Mucosa of stomach (tissue), 1 donor: ENCODE data around the gene LCN9.
"Not testable (repeated sequence)": the region's sequence is repeated elsewhere in the genome, so short reads cannot be mapped to it uniquely, and the experiment has no call there.

ENCODE experiments used
- H3K27me3 ChIP-seq: one replicate; pipeline ENCODE4 v1.7.0; 2013; ENCODE audit warnings: mild to moderate bottlenecking, low read length; ENCODE audit not compliant: control insufficient read depth, insufficient read depth
- H3K36me3 ChIP-seq: one replicate; pipeline ENCODE4 v1.7.0; 2013; ENCODE audit warnings: low read length; ENCODE audit not compliant: control insufficient read depth, insufficient read depth
- H3K4me1 ChIP-seq: one replicate; pipeline ENCODE4 v1.7.0; 2013; ENCODE audit warnings: mild to moderate bottlenecking, low read length; ENCODE audit not compliant: control insufficient read depth, insufficient read depth
- H3K4me3 ChIP-seq: one replicate; pipeline ENCODE4 v1.7.0; 2013; ENCODE audit warnings: low read length
- H3K9ac ChIP-seq: one replicate; pipeline ENCODE4 v1.7.0; 2013; ENCODE audit warnings: mild to moderate bottlenecking, low read length, moderate library complexity
- H3K9me3 ChIP-seq: one replicate; pipeline ENCODE4 v1.7.0; 2013; ENCODE audit warnings: mild to moderate bottlenecking, low read length, moderate library complexity; ENCODE audit not compliant: control insufficient read depth
- donor health status: Pancreatic carcinoma.

The LCN9 gene

DNA sequence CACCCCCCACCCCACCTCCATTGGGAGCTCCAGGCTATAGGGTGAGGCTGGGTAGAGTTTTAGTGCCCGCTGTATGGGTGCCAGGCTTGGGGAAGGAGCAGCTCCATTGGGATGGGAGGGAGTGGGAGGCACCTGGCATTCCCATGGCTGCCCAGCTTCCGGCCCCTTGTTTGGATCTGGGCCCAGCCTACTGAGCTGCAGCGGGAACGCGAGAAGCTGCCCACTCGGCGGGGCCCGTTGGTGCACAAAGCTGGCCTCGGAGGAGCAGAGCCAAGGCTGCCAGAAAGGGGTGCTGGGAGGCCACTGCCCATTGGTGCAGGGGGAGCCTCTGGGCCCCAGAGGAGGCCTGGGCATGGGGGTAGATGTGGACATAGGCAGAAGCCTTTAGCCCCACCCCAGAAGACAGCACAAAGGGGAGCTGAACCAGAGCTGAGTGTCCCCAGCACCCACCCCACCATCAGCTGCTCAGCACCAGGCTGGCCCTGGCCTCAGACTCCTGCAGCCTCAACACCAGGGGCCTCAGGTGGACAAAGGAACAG, 4.4 kb downstream of the LCN9 start:
- Histone ChIP-seq H3K9ac (no peak overlapping the region), H3K4me1 (no peaks in the 10 kb centered on the region), H3K36me3 (no peaks in the 10 kb centered on the region), H3K9me3 (no peaks in the 10 kb centered on the region), H3K27me3 (no peaks in the 10 kb centered on the region), H3K4me3 (no peak overlapping the region)

DNA sequence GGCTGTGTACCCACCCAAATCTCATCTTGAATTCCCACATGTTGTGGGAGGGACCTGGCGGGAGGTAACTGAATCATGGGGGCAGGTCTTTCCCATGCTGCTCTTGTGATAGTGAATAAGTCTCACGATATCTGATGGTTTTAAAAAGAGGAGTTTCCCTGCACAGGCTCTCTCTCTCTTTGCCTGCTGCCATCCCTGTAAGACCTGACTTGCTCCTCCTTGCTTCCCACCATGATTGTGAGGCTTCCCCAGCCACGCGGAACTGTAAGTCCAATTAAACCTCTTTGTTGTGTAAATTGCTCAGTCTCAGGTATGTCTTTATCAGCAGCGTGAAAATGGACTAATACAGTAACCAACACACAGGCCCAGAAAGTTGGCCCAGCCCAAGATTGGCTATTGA, 5.9 kb downstream of the LCN9 start:
- not testable (repeated sequence) for H3K9ac ChIP-seq, H3K9me3 ChIP-seq, H3K27me3 ChIP-seq, H3K36me3 ChIP-seq, H3K4me3 ChIP-seq, H3K4me1 ChIP-seq

DNA sequence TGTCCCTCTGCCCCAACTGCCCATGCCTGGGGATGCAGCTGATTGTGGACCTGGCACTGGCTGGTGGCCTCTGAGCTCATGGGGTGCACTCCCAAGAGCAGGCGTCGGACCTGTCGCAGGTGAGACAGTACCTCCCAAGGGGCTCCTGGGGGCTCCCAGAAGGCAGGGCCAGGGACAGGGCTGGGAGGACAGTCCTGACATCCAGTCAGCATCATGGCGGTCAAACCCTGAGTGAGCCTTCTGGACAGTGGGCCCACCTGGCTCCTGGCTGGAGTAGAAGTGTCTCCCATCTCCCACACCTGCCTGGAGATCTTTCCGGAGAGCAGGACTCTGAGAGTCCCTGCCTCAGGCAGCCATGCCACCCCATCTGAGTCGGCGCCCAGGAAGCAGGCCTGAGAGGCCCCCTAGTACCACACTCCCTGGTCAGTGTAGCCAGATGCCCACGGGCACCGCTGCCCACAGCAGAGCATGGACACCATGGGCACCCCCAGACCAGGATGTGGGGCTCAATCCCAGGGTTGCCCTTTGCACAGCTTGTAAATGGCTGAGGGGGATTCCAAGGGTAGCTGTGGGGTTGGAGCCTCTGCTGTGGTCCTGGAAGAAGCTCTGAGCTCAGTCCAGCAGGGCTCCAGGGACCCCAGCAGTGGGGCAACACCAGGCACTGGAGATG, 6.6 kb downstream of the LCN9 start:
- H3K4me1 ChIP-seq: no peaks in the 10 kb centered on the region
- H3K36me3 ChIP-seq: no peaks in the 10 kb centered on the region
- no peaks in the 10 kb centered on the region for H3K27me3 ChIP-seq
- H3K9me3 ChIP-seq: no peaks in the 10 kb centered on the region
- H3K9ac ChIP-seq: no peak overlapping the region
- no peak overlapping the region for H3K4me3 ChIP-seq

DNA sequence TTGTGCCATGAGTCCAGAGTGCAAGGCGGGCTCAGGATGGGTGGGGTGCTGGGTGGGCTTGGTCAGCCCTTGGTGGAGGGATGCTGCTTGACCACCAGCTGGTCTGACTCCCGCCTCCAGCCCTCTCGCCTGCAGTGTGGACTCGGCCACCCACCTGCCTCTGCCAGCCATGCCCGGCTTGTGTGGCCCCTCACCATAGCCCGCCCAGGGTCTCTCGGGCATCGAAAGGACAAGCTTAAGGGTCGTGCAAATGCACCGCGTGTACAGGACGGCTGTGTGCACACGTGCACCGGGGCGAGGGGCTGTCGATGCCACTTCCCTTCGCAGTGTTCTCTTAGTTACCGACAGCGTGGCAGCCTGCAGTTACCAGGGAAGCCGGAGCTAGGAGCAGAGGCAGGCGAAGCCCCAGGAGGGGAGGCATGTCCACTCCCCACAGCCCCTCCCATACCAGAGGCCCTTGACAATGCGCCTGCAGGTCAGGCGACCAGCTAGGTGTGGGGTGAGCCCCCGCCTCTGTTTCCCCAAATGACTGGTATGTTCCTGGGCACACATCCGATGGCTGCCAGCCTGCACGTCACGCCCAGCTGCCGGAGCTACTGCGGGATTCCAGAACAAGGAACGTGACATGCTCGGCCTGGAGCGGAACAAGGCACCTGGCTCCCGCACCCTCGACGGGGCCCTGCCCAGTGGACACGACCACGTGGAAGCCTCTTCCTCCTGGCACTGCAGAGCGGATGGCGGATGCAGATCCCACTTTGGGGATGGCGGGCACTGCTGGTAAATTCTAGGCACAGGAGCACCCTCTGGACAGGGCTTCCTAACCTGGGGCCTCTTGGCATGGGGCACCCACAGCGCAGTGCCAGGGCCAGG, 7.8 kb downstream of the LCN9 start:
- H3K36me3 ChIP-seq: no peaks in the 10 kb centered on the region
- H3K4me3 ChIP-seq: no peak overlapping the region
- H3K9ac ChIP-seq: no peak overlapping the region
- no peaks in the 10 kb centered on the region for H3K27me3 ChIP-seq
- no peaks in the 10 kb centered on the region for H3K4me1 ChIP-seq
- no peaks in the 10 kb centered on the region for H3K9me3 ChIP-seq

DNA sequence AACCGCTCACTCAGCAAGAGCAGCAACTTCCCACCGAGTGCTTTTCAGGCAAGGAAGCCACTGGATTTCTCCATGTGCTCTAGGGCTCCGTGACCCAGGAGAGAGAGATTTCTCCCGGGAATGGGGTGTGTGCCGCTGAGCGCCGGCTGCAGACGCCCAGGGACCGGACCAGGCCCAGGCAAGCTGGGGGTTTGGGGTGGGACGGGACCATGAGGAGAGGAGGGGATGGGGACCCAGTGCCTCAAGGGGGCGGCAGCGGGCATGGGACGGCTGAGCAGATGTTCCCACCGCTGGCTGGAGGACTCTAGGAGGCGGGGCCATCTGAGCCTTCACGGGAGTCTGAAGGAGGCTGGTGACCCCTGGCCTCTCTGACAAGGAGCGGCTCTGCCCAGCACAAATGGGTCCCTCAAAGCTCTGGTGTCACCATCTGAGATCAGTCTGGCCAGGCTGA, 8.5 kb downstream of the LCN9 start:
- Histone ChIP-seq H3K36me3 (no peaks in the 10 kb centered on the region), H3K9ac (no peak overlapping the region), H3K4me3 (no peak overlapping the region), H3K27me3 (no peaks in the 10 kb centered on the region), H3K9me3 (no peaks in the 10 kb centered on the region), H3K4me1 (no peaks in the 10 kb centered on the region)

DNA sequence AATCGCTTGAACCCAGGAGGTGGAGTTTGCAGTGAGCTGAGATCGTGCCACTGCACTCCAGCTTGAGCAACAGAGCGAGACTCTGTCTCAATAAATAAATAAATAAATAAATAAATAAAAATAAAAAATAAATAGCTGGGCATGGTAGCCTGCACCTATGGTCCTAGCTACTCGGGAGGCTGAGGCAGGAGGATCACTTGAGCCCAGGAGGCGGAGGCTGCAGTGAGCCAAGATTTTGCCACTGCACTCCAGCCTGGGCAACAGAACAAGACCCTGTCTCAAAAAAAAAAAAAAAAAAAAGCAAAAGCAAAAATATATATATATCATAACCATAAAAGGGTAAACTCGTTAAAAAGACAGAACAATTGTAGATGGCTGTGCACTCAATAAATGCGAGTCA, 9.7 kb downstream of the LCN9 start:
- not testable (repeated sequence) for H3K9me3 ChIP-seq, H3K4me1 ChIP-seq, H3K4me3 ChIP-seq, H3K36me3 ChIP-seq, H3K27me3 ChIP-seq, H3K9ac ChIP-seq

DNA sequence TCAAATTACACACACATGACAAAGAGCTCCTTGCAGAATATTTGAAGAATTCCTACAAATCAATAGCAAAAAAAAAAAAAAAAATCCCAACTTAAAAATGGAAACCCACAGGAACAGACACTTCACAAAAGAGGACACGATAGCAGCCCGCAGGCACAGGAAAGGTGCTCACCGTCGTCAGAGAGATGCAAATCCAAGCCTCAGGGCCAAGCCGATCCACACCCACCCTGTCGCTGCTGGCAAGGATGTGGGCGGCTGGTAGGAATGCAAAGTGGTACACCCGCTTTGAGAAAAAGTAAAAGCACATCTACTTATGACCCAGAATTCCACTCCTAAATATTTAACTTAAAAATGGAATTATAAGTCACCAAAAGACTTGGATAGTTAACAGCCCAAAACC, 10.8 kb downstream of the LCN9 start:
- H3K9me3 ChIP-seq: no peaks in the 10 kb centered on the region
- no peaks in the 10 kb centered on the region for H3K4me1 ChIP-seq
- H3K9ac ChIP-seq: no peak overlapping the region
- no peaks in the 10 kb centered on the region for H3K36me3 ChIP-seq
- H3K4me3 ChIP-seq: no peak overlapping the region
- no peaks in the 10 kb centered on the region for H3K27me3 ChIP-seq

DNA sequence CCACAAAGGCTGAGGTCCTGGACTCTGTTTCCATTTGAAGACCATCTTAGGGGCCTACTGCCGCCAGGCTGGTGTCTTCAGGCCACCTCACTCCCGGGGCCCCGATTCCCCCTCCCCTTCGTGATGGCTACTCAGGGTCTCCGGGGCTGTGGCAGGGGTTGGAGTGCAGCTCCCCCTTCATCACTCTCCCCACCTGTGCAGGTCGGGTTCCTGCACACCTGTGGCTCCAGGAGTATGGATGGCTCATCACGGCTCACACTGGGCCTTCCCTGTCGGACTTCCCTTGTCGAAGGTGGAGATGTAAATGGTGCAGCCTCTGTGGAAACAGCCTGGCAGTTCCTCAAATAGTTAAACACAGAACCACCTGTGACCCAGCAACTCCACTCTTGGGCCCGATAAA, 11.9 kb downstream of the LCN9 start:
- no peak overlapping the region for H3K9ac ChIP-seq

DNA sequence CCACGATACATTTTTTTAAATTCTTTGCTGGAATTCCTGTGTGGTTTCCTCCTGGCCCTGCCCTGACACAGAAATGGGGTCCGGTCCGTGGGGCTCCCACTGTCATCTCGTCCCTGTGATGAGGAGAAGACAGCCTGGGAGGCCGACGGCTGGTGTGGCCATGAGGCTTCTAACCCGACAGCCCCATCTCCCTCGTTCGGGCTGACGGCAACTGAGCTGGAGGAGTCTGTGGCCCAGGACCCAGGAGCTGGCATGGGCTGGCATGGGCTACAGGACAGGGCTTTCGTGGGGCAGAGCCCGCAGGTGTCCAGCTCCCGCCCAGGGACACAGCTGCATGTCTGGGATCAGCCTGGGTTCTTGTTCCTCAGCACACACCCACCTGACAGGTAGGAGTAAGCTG, 13.8 kb downstream of the LCN9 start:
- Histone ChIP-seq H3K9me3 (no peaks in the 10 kb centered on the region), H3K9ac (no peak overlapping the region), H3K36me3 (no peaks in the 10 kb centered on the region), H3K27me3 (no peaks in the 10 kb centered on the region), H3K4me1 (no peaks in the 10 kb centered on the region), H3K4me3 (no peak overlapping the region)

More for the DNA sequence above, 11.9 kb downstream of the LCN9 start:
- no peaks in the 10 kb centered on the region for H3K27me3 ChIP-seq
- no peaks in the 10 kb centered on the region for H3K9me3 ChIP-seq
- H3K4me1 ChIP-seq: no peaks in the 10 kb centered on the region
- no peaks in the 10 kb centered on the region for H3K36me3 ChIP-seq
- H3K4me3 ChIP-seq: no peak overlapping the region

DNA sequence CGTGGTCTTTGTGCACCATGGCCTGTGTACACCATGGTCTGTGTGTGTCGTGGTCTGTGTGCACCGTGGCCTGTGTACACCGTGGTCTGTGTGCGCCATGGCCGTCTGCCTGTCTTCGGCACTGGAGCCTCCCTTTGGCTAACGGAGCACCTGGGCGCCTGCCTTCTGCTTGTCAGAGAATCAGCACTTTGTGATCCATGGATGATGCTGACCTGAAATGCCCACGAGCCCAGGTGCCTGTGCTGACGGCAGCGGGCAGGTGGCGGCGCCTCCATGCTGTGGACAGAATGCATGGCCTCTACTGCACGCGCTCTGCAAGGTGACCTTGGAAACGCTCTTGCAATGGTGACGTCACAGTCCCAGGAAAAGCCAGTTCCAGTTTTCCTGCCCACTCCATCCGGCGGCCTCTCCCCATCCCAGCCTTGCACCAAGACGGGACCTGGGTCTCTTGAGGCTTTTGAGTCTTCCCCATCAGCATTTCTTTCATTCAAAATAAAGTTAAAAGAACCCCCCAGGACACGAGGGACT, 14.6 kb downstream of the LCN9 start:
- Histone ChIP-seq H3K27me3 (no peaks in the 10 kb centered on the region), H3K4me1 (no peaks in the 10 kb centered on the region), H3K36me3 (no peaks in the 10 kb centered on the region), H3K9me3 (no peaks in the 10 kb centered on the region), H3K4me3 (no peak overlapping the region), H3K9ac (no peak overlapping the region)

DNA sequence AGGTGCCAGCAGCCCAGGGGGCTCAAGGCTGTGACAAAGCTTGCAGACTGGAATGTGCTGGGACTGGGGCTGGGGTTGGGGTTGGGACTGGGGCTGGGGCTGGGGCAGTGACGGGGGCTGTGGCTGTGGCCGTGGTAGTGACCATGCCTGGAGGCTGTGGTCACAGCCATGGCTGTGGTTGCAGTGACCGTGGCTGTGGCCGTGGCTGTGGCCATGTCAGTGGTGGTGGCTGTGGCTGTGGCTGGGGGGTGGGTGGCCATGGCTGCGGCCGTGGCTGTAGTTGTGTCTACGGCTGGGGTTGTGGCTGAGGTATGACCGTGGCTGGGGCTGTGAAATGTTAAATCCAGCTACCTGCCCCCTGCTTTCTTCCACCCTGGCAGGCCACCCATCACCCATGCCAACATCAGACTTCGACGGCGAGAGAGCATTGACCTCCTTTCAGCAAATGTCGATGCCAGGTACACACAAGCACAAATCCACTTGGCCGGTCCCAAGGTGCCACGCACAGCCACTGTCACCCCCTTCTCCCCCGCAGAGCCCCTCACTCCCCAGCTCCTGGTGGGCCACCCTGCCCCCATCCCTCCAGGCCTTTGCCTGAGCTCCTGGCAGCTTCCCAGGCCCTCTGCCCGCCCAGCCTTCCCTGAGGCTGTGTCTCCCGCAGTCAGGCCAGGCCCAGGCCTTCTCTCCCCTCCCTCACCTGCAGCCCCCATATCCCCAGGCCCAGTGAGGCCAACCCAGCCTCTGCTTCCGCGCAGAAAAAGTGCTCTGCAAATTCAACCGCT, 15.3 kb downstream of the LCN9 start:
- H3K36me3 ChIP-seq: no peaks in the 10 kb centered on the region
- H3K9me3 ChIP-seq: no peaks in the 10 kb centered on the region
- H3K9ac ChIP-seq: no peak overlapping the region
- no peak overlapping the region for H3K4me3 ChIP-seq
- H3K4me1 ChIP-seq: no peaks in the 10 kb centered on the region
- H3K27me3 ChIP-seq: no peaks in the 10 kb centered on the region
